SK-N-SH (cell line): ENCODE results near the gene CYFIP1. TPM values are rescaled to one million over a fixed set of nuclear protein-coding genes. Genes with fewer than 3 reads are reported as not detected.

Experiments used
- CTCF ChIA-PET: fragments of 300-600, 350-600 bp; formaldehyde crosslinking; extraction: SDS; loops from one replicate; lab custom pipeline; 2021; lab: Yijun Ruan, JAX
- POLR2A ChIA-PET: fragments of 350-600 bp; sonication (Branson Sonifier 250); formaldehyde crosslinking; extraction: SDS; loops from one replicate; lab custom pipeline; 2020; ENCODE audit warnings: antibody characterized with exemption, inconsistent platforms; lab: Yijun Ruan, JAX
- DNase-seq: peaks from one replicate; pipeline ENCODE4 v3.0.0; 2012
- H2AFZ ChIP-seq: fragments of 200-600 bp; sonication (generic); 2 replicates; pipeline ENCODE4 v1.8.1; 2016; ENCODE audit warnings: antibody characterized with exemption, mild to moderate bottlenecking, low read depth
- H3F3A ChIP-seq: fragments of 200-600 bp; sonication (generic); replicated peaks from 2 replicates; pipeline ENCODE3; 2016; ENCODE audit warnings: antibody characterized with exemption, mild to moderate bottlenecking; ENCODE audit not compliant: insufficient read depth
- H3K27ac ChIP-seq, 2 experiments: fragments of 200-500 bp in 1 of 2; fragments of 200-600 bp in 1 of 2; sonication (Bioruptor generic) in 1 of 2; sonication (generic), shearing (Covaris generic) in 1 of 2; 2 replicates each; pipeline versions ENCODE4 v1.5.1 to v1.6.1; 2014 to 2016; ENCODE audit warnings: low read depth in 2 of 2, inconsistent platforms in 1 of 2, low read length in 1 of 2, mild to moderate bottlenecking in 1 of 2, mixed read lengths in 1 of 2
- H3K27me3 ChIP-seq: fragments of 200-600 bp; sonication (generic), shearing (Covaris generic); 2 replicates; pipeline ENCODE4 v1.6.1; 2016; ENCODE audit warnings: mixed run types; ENCODE audit not compliant: insufficient read depth
- H3K36me3 ChIP-seq, 2 experiments: fragments of 200-500 bp in 1 of 2; fragments of 200-600 bp in 1 of 2; sonication (Bioruptor generic) in 1 of 2; sonication (generic) in 1 of 2; replicated peaks in 1 of 2; 2 replicates each; pipeline versions ENCODE3 to v1.5.1; 2014 to 2016; ENCODE audit warnings: low read length in 1 of 2, mild to moderate bottlenecking in 1 of 2; ENCODE audit not compliant: insufficient read depth in 2 of 2, control insufficient read depth in 1 of 2
- H3K4me1 ChIP-seq, 2 experiments: fragments of 200-500 bp in 1 of 2; fragments of 200-600 bp in 1 of 2; sonication (Bioruptor generic) in 1 of 2; sonication (generic), shearing (Covaris generic) in 1 of 2; 2 replicates each; pipeline versions ENCODE4 v1.5.1 to v1.6.1; 2014 to 2016; ENCODE audit warnings: low read depth in 1 of 2, low read length in 1 of 2, mixed run types in 1 of 2; ENCODE audit not compliant: insufficient read depth in 2 of 2, control insufficient read depth in 1 of 2
- H3K4me2 ChIP-seq: fragments of 200-600 bp; sonication (generic), shearing (Covaris generic); 2 replicates; pipeline ENCODE4 v1.6.1; 2017; ENCODE audit warnings: mixed run types
- H3K4me3 ChIP-seq, 2 experiments: fragments of 200-500 bp in 1 of 2; fragments of 200-600 bp in 1 of 2; sonication (Bioruptor generic) in 1 of 2; sonication (generic), shearing (Covaris generic) in 1 of 2; 2 replicates each; pipeline versions ENCODE4 v1.5.1 to v1.8.1; 2014 to 2016; ENCODE audit warnings: low read depth in 2 of 2, inconsistent platforms in 1 of 2, low read length in 1 of 2, mild to moderate bottlenecking in 1 of 2, mixed read lengths in 1 of 2, moderate library complexity in 1 of 2
- H3K79me2 ChIP-seq: fragments of 200-600 bp; sonication (generic); 2 replicates; pipeline ENCODE4 v1.8.1; 2017; ENCODE audit warnings: mild to moderate bottlenecking; ENCODE audit not compliant: insufficient read depth
- H3K9ac ChIP-seq: fragments of 200-600 bp; sonication (generic); 2 replicates; pipeline ENCODE4 v1.6.1; 2017; ENCODE audit warnings: mixed run types
- H3K9me2 ChIP-seq: fragments of 200-600 bp; sonication (generic); 2 replicates; pipeline ENCODE4 v1.6.1; 2017; ENCODE audit warnings: mixed run types
- H3K9me3 ChIP-seq: fragments of 200-600 bp; sonication (generic); 2 replicates; pipeline ENCODE4 v1.6.1; 2017; ENCODE audit warnings: mixed run types, mild to moderate bottlenecking, moderate library complexity
- H4K20me1 ChIP-seq: fragments of 200-600 bp; sonication (generic); 2 replicates; pipeline ENCODE4 v1.6.1; 2017; ENCODE audit warnings: mild to moderate bottlenecking, mixed run types; ENCODE audit not compliant: insufficient read depth
- EP300 ChIP-seq, 2 experiments: IDR thresholded peaks; 2 replicates each; pipeline versions ENCODE4 v1.4.0 to v1.6.1; 2012; ENCODE audit warnings: borderline replicate concordance in 1 of 2, low read depth in 1 of 2, low read length in 1 of 2
- EZH2phosphoT487 ChIP-seq: fragments of 200-600 bp; sonication (generic); IDR thresholded peaks from 2 replicates; pipeline ENCODE4 v1.6.1; 2017; ENCODE audit warnings: low read depth, mixed run types, mild to moderate bottlenecking, antibody characterized with exemption, moderate library complexity, borderline replicate concordance
- FOXJ3 ChIP-seq: sonication (generic); formaldehyde crosslinking; IDR thresholded peaks from 2 replicates; pipeline ENCODE4 v1.5.1; 2020; ENCODE audit warnings: mild to moderate bottlenecking, missing genetic modification reagents
- FOXM1 ChIP-seq: IDR thresholded peaks from 2 replicates; pipeline ENCODE4 v1.4.0; 2012; ENCODE audit warnings: low read depth, mild to moderate bottlenecking
- GABPA ChIP-seq: IDR thresholded peaks from 2 replicates; pipeline ENCODE4 v1.4.0; 2012; ENCODE audit warnings: low read depth, mild to moderate bottlenecking
- GATA2 ChIP-seq: sonication (generic); formaldehyde crosslinking; IDR thresholded peaks from 2 replicates; pipeline ENCODE4 v1.5.0; 2020; ENCODE audit warnings: mild to moderate bottlenecking, missing genetic modification reagents
- JUND ChIP-seq: IDR thresholded peaks from 2 replicates; pipeline ENCODE4 v1.4.0; 2012
- MXI1 ChIP-seq: IDR thresholded peaks from 2 replicates; pipeline ENCODE4 v1.6.1; 2012; ENCODE audit warnings: mild to moderate bottlenecking, low read depth, low read length, improper control_type of control experiment
- NRF1 ChIP-seq: IDR thresholded peaks from 2 replicates; pipeline ENCODE4 v1.6.1; 2012; ENCODE audit warnings: low read depth, mild to moderate bottlenecking, low read length
- POLR2AphosphoS5 ChIP-seq: IDR thresholded peaks from 2 replicates; pipeline ENCODE4 v1.6.1; 2012; ENCODE audit warnings: low read depth, low read length
- RCOR1 ChIP-seq: fragments of 150-350 bp; IDR thresholded peaks from 2 replicates; pipeline ENCODE4 v1.6.1; 2017; ENCODE audit warnings: antibody characterized with exemption, low read length
- SIN3A ChIP-seq: IDR thresholded peaks from 2 replicates; pipeline ENCODE4 v1.6.1; 2012; ENCODE audit warnings: low read depth, mild to moderate bottlenecking, low read length, moderate library complexity, borderline replicate concordance
- TEAD4 ChIP-seq: IDR thresholded peaks from 2 replicates; pipeline ENCODE4 v1.4.0; 2012; ENCODE audit warnings: mild to moderate bottlenecking, borderline replicate concordance; ENCODE audit not compliant: insufficient read depth
- WGBS: methylation state at CpG from one replicate; pipeline ENCODE4 v1.1.6; 2017; ENCODE audit warnings: low lambda C conversion rate; 5-methylcytosine and 5-hydroxymethylcytosine counted together
- polyA plus RNA-seq, 3 experiments: library from polyadenylated mRNA; depleted of rRNA; stranded (reverse); fragments of >200 nt; gene quantifications; 2 replicates each; pipeline ENCODE4 v1.2.3, GENCODE V29; 2012
- TF ChIP-seq, protein P1 (sequence below): fragments of 150-350 bp; IDR thresholded peaks from 2 replicates; pipeline ENCODE4 v1.6.1; 2017; ENCODE audit warnings: antibody characterized with exemption, low read length, low read depth, borderline replicate concordance
- TF ChIP-seq, protein P2 (sequence below): fragments of 150-350 bp; IDR thresholded peaks from 2 replicates; pipeline ENCODE4 v1.6.1; 2016; ENCODE audit warnings: mild to moderate bottlenecking, low read depth, low read length
- TF ChIP-seq, protein P3 (sequence below): IDR thresholded peaks from 2 replicates; pipeline ENCODE4 v1.4.0; 2012; ENCODE audit warnings: low read depth, borderline replicate concordance
- TF ChIP-seq, protein P4 (sequence below): IDR thresholded peaks from 2 replicates; pipeline ENCODE4 v1.4.0; 2012; ENCODE audit warnings: low read depth

The CYFIP1 gene
- polyA plus RNA-seq, 1 of the 3 experiments (the other 2 are of a cell fraction), result 53.4 TPM

DNA sequence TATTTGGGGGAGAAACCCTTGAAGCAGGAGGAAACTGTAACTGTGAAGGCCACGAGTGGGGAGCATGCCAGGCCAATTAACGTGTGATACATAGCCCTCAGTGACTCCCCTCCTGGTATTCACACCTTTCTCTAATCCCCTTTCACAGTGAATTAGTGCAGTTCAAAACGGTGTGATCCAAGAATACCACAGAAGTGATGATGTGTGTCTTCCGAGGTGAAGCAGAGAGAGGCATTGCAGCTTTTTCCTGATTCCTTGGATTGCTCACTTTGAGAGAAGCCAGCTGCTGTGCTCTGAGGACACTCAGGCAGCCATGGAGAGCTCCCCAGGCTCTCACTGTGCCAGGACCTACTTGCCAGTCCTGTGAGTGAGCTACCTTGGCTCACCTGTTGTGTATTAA is 124.4 kb downstream of the CYFIP1 start:
- DNase-seq, result no peak
- ChIA-PET POLR2A (no interaction called here), CTCF (no interaction called here)
- Histone ChIP-seq H3K9ac (no peak overlapping the region), H4K20me1 (0 out of 2 replicates have a peak, but pooled peaks cover 3% of the 10 kb centered on the region), H3F3A (peaks cover 9% of the 10 kb centered on the region), H3K9me2 (no peaks in the 10 kb centered on the region), H3K36me3 (peaks cover 44 to 68% of the 10 kb centered on the region in 2 experiments), H2AFZ (no peak overlapping the region), H3K9me3 (no peaks in the 10 kb centered on the region), H3K27ac (no peak overlapping the region), H3K79me2 (peaks cover 29% of the 10 kb centered on the region), H3K27me3 (no peaks in the 10 kb centered on the region), H3K4me2 (no peak overlapping the region), H3K4me1 (no peaks in the 10 kb centered on the region), H3K4me3 (no peak overlapping the region)
- 92% methylated on average over 4 of the region's 4 CpGs for WGBS
- no peak for TF ChIP-seq MXI1
- TF ChIP-seq EP300 (IDR thresholded peaks at IDR 0.05; ENCODE audit: borderline replicate concordance in 1 of 2, low read depth in 1 of 2, low read length in 1 of 2), result no peak
- TF ChIP-seq SIN3A, result no peak
- no peak for TF ChIP-seq NRF1
- no peak for TF ChIP-seq RCOR1
- TF ChIP-seq, protein P1, sequence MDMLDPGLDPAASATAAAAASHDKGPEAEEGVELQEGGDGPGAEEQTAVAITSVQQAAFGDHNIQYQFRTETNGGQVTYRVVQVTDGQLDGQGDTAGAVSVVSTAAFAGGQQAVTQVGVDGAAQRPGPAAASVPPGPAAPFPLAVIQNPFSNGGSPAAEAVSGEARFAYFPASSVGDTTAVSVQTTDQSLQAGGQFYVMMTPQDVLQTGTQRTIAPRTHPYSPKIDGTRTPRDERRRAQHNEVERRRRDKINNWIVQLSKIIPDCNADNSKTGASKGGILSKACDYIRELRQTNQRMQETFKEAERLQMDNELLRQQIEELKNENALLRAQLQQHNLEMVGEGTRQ, result no peak
- no peak for TF ChIP-seq POLR2AphosphoS5
- TF ChIP-seq EZH2phosphoT487, result no peak
- TF ChIP-seq GABPA, result no peak

DNA sequence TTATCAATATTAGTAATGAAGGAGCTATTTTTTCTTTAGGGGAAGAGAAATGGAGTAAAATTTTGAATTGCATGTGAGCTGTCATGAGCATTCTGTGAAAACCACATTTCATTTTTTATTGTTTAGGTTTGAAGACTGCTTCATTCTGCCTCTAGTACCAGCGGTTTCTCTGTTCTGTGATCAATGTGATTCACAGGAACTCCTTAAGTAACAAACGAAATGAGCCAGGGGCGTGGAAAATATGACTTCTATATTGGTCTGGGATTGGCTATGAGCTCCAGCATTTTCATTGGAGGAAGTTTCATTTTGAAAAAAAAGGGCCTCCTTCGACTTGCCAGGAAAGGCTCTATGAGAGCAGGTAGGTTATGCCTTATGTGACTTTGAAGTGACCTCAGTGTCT is 128.7 kb downstream of the CYFIP1 start:
- ChIA-PET CTCF (no interaction called here), POLR2A (no interaction called here)
- no peaks in the 10 kb centered on the region for H3K9me2 ChIP-seq
- H3K36me3 ChIP-seq, result peaks cover 45 to 58% of the 10 kb centered on the region in 2 experiments
- H3K79me2 ChIP-seq, result peaks cover 62% of the 10 kb centered on the region
- no peaks in the 10 kb centered on the region for H3K9me3 ChIP-seq
- H2AFZ ChIP-seq, result no peak overlapping the region
- H3K9ac ChIP-seq, result no peak overlapping the region
- TF ChIP-seq, protein P2, sequence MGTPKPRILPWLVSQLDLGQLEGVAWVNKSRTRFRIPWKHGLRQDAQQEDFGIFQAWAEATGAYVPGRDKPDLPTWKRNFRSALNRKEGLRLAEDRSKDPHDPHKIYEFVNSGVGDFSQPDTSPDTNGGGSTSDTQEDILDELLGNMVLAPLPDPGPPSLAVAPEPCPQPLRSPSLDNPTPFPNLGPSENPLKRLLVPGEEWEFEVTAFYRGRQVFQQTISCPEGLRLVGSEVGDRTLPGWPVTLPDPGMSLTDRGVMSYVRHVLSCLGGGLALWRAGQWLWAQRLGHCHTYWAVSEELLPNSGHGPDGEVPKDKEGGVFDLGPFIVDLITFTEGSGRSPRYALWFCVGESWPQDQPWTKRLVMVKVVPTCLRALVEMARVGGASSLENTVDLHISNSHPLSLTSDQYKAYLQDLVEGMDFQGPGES, result no peak
- TF ChIP-seq, protein P3, sequence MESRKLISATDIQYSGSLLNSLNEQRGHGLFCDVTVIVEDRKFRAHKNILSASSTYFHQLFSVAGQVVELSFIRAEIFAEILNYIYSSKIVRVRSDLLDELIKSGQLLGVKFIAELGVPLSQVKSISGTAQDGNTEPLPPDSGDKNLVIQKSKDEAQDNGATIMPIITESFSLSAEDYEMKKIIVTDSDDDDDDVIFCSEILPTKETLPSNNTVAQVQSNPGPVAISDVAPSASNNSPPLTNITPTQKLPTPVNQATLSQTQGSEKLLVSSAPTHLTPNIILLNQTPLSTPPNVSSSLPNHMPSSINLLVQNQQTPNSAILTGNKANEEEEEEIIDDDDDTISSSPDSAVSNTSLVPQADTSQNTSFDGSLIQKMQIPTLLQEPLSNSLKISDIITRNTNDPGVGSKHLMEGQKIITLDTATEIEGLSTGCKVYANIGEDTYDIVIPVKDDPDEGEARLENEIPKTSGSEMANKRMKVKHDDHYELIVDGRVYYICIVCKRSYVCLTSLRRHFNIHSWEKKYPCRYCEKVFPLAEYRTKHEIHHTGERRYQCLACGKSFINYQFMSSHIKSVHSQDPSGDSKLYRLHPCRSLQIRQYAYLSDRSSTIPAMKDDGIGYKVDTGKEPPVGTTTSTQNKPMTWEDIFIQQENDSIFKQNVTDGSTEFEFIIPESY, result no peak
- TF ChIP-seq FOXJ3 (no peak), GABPA (no peak), SIN3A (no peak), GATA2 (CRISPR knock-in tag) (no peak), TEAD4 (no peak), MXI1 (no peak), EZH2phosphoT487 (no peak), JUND (no peak), FOXM1 (no peak)
- TF ChIP-seq, protein P4, sequence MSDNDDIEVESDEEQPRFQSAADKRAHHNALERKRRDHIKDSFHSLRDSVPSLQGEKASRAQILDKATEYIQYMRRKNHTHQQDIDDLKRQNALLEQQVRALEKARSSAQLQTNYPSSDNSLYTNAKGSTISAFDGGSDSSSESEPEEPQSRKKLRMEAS, result no peak
- no peak overlapping the region for H3K4me2 ChIP-seq
- no peak overlapping the region for H3K4me3 ChIP-seq
- no peak for DNase-seq
- WGBS, result 85% methylated on average over 4 of the region's 4 CpGs
- 0 out of 2 replicates have a peak, but pooled peaks cover 17% of the 10 kb centered on the region for H4K20me1 ChIP-seq
- no peaks in the 10 kb centered on the region for H3K27me3 ChIP-seq
- H3F3A ChIP-seq, result peaks cover 9% of the 10 kb centered on the region
- H3K27ac ChIP-seq, result no peak overlapping the region
- H3K4me1 ChIP-seq, result no peaks in the 10 kb centered on the region; a peak in 1 of 4 replicates
